Stimulated activated CD8-positive, alpha-beta memory T cell treated with anti-CD3 and anti-CD28 coated beads, Interleukin-15, amount 100 ng/mL, for 1 hour (primary cell): ENCODE data around the gene TTYH3.

ENCODE experiments used
- DNase-seq: peaks from one replicate; pipeline ENCODE4 v3.0.0-alpha.2; 2020; ENCODE audit warnings: low read depth

TTYH3 gene

DNA sequence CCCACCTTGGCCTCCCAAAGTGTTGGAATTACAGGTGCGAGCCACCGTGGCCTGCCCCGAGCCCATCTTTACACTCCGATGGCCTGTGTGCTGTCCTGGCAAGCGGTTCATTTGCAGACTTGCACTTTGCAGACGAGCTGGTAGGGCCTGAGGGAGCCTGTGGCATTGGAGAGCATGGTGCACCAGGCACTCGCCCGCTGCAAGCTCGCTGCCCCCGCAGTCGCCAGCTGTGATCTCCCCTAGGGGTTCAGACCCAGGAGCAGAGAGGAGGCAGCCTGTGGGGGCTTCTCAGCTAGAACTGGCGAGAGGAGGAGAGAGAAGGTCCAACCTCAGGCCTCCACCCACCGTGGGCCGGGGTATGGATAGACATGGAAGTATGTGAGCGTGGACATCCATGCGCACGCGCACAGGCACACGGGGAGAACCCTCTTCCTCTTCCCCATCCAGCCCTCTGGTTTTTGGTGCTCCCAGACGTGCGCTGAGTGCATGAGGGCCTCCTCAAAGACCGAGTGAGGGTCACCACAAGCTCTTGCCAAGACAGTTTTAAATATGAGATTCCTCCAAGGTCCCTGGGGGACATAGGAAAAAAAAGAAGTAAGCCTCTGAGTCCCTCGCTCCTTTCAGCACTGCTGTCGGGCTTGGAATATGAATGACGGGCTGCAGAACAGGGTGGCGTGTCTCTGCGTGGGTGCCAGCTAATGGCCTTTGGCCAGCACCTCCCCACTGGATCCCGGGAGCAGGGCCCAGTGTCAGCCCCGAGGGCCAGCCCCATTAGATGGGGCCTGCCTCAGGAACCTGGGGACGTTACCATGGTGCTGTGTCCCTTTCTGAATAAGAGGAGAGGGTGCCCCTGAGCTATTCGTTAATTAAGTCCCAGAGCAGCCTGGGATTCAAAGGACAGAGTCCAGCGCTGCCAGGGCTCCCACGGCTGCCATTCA, 15.1 kb upstream of the TTYH3 start:
- DNase-seq, result no peak

DNA sequence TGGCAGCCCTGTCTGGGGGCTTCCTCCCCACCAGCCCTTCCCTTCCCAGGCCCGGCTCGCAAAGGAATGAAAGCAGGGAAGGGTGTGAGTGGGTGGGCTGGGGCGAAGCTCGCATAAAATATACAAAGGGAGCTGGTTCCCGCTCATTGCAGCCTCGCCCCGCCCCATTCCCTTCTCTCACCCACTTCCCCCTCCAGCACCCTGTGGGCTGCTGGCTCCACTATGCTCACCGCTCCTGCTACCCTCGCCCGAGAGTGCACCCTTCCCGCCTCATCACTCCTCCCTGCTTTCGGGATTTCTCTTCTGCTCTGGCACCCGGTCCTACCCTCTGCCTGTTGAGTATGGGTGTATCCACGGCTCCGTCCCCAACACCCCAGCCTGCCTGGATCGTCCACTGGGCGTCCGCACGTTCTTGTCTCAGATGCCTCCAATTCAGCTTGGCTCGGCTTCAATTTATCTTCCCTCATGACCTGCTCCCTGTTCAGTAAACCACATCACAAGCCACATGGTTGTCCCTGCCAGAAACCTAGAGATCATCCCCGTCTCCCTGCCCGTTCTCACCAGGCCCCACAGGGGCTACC, 14.4 kb upstream of the TTYH3 start:
- no peak for DNase-seq

DNA sequence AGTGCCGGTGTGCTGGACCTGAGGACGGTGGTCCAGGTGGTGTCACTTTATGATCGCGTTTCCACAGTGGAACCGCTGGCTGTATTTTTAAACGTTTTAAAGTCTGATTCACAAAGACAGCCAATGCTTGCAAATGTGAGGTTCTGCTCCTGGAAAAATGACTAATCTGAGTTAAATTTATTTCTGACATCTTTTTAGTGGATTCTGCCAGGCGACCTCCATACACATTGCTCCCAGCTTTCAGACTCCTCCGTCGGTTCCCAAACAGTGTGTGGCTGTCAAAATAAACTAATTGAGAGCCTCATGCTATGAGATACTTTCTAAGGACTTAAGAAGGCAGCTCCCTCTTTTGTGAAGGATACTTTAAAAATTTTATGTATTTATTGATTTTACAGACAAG, 12.7 kb upstream of the TTYH3 start:
- DNase-seq, result no peak

DNA sequence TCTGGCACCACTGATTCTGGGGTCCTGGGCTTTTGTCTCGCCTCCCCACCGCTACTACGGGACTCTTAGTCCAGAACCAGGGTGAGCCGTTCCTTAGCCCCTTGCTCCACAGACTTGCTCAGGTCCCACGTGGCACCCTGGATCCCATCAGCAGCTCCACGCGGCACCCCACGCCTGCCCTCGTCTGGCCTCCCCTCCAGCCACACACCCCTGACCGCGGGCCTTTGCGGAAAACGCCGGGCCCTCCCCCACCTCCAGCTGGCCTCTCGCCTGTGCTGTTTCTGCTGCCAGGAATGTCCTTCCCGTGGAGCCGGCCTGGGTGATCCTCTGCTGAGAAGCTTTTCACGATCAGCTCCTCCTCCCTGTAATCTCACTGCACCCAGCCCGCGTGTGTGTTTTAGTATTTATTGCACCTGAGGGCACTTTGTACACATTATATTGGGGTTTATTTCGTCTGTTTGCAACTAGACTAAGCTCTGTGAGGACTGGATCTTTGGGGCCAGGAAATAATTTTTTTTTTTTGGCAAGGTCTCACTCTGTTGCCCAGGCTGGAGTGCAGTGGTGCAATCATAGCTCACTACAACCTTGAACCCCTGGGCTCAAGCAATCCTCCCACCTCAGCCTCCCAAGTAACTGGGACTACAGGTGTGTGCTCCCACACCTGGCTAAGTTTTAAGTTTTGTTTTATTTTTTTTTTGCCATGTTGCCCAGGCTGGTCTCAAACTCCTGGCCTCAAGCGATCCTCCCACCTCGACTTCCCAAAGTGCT, 10.5 kb upstream of the TTYH3 start:
- DNase-seq, result no peak

DNA sequence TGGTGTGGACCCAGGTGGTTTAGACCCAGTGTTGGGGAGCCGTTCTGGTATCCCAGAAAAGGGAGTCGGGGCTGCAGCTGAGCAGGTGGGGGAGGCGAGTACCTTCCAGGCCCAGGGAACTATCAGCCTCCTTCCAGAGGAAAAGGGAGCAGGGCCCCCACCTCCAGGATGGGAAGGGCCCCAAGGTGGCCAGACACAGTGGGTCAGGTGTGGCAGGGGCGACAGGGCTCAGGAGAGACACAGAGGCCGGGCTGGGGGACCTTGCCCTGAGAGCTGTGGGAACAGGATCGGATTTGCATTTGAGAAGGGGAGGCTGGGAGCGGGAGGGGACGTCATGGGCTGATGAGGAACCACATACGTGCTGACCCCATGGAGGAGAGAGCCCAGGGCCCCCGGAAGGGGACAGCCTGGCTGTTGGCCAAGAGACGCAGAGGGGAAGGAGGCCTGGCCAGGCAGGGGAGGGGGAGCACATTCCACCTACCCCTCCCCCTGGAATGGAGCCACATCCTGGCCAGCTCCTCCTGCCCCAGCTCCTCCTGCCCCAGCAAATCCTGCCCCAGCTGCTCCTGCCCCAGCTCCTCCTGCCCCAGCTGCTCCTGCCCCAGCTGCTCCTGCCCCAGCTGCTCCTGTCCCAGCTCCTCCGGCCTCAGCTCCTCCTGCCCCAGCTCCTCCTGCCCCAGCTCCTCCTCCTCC, 9.7 kb upstream of the TTYH3 start:
- DNase-seq, result no peak

DNA sequence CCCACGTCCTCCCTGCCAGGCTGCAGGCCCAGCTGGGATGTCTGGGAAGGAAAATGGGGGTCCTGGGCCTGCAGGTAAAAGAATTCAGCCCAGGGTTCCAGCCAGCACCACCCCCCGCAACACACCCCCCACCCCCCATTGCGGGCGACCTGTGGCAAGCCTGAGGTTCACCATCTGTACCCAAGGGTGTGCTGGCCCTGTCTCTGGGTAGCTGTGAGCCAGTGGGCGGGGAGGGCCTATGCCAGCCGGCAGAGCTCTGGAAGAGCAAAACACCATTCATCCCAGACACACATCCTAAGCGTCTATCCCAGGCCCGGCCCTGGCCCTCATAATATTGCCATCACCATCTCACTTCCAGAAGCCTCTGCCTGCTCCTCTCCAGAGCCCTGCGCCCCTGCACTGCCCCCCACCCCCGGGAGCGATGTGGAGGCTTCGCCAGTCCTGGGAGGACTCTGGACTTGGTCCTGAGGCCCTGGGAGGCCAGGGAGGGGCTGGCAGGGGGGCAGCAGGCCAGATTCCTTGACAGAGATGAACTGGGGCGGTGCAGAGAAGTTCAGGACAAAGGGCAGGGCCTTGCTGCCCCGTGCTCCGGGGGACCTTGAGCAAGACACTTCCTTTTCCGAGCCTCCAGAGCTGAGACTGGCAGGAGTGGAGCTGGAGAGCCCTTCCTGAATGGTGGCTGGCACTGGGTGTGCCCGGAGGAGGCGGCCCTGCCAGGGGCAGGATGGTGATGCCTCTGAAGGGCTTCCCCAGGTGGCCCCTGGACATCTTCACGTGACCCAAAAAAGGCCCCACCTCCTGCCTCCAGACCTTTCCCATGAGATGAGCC, 8.7 kb upstream of the TTYH3 start:
- DNase-seq, result no peak

DNA sequence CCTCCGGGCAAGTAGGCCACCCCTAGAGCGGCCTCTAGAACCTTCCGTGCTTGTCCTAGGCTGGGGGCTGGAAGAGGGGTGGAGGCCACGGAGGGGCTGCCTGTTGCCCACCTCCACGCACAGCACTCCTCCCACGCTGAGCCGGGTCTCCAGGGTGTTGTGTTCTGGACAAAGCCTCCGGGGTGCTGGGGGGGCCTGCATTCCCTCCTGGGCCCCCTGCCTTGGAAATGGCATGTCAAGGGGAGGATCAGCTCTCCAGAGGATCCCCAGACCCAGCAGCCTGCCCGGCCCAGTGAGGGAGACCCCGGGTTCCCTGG, 8.1 kb upstream of the TTYH3 start:
- no peak for DNase-seq

DNA sequence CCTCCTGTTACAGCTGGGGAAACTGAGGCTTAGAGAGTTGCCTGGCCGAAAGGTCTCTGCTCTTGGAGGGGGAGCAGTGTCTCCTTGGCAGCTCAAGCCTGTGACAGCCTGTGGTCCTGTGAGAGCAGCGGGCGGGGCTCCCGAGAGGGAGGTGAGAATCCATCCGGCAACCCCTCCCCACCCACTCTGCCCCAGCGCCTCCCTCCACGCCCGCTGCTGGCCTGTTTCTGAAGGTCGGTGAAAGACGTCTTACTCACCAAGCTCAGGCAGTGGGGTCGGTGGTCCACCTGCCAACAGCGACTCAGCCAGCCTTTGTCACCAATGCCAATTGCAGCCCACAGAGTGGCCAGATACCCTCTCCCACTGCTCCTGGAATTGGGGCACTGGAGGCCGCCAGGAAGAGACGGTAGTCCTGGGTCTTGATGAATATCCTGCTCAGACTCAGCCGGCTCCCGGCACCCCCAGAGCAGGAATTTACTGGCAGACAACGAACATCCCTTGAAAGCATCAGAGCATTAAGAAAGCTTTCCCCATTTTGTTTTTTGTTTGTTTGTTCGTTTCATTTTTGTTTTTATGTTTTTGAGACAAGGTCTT, 7.4 kb upstream of the TTYH3 start:
- no peak for DNase-seq

DNA sequence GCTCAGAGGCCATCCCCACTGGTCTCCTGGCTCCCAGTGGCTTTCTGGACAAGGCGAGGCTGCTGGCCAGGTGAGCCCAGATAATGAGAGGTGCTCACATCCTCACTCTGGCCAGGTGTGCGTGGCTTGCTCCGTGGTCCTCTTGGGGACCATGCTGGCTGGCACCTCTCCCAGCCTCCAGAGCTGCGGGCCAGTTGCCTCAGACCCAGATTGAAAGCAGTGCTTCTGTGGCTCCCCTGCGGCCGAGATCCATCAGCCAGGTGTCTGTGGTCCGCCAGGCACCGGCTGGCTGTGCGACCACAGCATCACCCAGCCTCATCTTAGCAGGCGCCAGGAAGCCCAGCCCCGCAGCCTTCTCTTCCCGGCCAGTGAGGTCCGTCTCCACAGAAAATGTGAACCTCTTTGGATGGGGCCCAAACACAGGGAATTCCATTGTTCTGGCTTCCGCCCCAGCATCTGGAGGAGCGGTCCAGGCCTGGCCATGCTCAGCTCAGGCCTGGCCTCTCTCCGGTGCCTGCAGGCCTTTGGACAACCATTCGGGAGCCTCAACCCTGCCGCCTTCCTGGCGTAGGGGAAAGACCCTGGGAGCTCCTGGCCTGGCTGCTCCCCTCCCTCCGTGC, 5.2 kb upstream of the TTYH3 start:
- DNase-seq, result no peak

DNA sequence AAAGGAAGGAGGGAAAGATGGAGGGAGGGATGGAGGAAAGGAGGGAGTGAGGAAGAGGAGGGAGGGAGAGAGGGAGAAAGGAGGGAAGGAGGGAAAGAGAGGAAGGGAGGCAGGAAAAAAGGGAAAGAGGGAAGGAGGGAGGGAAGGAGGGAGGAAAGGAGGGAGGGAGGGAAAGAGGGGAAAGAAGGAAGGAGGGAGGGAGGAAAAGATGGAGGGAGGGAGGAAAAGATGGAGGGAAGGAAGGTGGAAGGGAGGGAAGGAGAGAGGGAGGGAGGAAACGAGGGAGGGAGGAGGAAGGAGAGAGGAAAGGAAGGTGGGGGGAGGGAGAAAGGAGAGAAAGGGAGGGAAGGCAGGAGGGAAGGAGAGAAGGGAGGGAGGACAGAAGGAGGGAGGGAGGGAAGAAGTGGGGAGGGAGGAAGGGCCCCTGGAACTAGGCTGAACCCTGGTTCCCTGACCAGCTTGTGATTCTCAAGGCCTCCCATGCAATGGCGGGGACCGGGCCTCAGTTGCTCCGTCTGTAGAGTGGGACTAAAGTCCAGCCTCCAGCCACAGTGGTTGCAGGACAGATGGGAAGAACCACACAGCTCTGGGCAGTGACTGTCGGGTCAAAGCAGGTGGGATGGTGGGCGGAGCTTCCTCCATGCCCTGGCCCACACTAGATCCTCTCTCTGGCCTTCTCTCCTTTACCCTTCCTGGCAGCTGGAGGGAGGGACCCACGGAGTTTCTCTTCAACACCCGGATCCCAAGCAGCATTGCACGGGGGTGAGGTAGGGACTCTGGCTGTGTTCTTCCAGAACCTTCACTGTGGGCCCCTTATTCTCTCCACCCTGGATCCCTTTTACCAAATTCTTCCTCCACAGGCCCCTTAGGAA, 4.3 kb upstream of the TTYH3 start:
- DNase-seq, result no peak

DNA sequence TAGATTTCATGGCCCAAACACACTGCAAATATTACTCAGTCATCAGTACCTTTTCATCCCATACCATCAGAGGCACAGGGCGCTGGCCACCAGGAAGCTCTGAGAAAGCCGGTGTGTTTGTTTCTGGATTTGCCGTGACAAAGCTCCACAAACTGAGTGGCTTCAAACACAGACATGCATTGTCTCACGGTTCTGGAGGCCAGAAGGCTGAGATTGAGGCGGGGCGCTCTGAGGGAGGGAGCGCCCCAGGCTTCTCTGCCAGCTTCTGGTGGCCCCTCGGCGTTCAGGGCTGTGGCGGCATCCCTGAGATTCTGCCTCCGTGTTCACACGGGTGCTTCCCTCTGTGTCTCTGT, 3.7 kb upstream of the TTYH3 start:
- DNase-seq, result no peak

DNA sequence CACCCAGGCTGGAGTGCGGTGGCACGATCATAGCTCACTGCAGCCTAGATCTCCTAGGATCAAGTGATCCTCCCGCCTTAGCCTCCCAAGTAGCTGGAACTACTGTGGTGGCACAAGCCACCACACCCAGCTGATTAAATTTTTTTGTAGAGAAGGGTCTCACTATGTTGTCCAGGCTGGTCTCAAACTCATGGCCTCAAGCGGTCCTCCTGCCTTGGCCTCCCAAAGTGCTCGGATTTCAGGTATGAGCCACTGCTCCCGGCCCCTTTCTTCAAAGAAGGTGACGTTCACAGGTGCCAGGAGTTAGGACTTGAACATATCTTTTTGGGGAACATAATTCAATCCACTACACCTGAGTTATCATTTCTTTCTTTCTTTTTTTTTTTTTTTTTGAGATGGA, 2.9 kb upstream of the TTYH3 start:
- DNase-seq, result no peak

DNA sequence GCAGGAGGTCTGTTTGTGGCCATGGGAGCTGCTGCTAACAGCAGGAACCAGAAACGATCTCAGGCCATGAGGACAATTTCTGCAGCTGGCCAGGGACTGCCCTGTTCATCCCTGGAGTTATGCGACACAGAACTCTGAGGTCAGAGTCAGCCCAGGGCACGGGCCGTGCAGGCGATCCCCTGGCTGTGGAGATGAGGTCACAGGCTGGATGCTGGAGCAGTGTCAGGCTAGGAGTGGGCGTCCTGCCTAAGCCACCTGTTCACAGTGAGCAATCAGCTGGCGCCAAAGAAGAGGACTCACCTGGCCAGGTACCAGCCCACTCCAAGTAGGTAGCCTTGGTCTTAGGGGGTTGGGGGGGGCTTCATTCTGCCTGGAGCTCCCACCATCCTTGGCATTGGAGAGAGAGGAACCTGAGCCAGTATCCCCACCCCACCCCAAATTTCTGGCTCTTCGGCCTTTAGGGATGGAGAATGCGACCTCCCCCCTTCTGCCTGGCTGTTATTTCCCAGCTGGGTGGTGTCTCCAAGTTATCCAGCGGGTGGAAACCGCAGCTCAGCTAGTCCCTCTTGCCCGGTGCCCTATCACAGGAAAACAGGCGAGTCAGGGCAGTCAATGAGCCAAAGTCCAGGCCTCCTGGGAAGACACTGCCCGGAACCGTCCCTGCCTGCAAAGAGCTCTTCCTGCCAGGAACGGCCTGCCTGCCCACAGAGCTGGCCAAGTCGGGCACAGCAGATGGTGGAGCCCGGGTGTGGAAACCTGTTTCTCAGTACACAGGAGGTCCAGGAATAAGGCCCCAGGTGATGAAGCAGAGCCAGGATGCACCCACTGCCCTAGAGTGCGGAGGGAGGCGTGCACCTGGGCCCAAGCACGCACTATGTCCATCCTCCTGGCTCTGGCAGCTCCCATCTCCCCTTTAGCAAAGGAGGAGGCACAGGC, 1.8 kb upstream of the TTYH3 start:
- no peak for DNase-seq

DNA sequence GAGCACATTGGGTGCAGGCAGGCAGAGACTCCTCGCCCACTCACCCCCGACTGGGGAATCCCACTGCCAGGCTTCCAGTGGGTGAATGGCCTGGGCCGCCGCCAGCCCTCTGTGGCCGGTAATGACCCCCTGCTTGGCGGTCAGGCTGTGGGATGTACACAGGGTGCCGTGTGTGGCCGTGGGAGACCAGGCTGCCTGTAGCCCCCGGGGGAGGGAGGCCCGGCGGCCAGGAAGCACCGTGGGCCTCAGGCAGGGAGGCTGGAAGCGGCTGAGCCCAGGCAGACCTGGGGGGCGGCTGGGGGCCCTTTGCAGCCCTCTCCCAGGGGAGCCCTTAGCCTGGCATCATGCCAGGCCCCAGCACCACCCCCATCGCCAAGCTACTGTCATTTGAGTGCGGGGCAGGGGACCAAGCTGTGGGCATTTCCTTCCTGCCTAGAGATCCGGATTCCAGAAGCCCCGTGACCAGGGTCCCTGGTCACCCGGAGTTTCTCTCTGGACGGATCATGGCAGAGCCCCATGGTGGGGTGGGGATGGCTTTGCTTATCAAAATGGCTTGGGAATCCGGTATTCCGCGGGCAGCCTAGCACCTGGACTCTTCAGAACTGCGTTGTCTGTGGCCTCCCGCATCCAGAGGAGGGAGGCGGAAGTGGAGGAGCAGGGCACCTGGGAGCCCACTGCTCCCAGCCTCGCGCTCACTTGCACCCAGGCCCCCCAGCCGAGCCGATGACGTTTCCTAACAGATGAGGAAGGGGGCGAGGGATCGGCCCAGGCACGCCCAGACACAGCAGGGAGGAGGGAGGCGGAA, 1.1 kb downstream of the TTYH3 start:
- no peak for DNase-seq

DNA sequence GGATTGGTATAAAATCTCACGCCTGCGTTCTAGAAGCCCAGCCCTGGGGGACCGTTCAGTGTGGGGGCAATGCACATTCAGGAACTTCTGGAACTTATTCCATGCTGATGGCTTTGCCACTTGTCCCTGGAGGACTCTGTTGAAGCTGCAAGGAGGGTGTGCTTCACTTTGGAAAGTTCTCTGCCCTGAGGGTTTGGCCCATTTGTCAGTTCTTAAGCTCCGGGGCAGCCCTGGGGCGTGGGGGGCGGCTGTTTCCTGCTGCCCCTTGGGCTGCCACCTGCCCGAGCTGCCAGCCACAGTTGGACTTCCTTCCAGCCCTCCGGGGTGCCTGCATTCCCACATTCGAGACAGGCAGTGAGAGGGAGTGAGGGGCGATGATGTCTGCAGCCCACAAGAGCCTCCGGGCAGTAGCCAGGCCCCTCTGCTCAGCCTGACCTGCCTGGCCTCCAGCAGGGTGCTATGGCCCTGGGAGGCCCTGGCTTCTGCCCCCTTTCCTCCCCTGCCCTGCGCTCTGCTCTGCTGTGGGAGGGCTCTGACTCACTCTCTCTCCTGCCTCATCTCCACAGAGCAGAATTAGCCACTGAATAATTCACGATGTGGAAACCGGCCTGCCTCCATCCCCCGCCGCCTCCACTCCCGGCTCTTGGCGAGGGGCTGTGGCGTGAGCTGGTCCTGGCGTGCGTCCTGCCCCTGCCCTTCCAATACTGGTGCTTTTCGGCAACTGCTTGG, 1.9 kb downstream of the TTYH3 start:
- no peak for DNase-seq

DNA sequence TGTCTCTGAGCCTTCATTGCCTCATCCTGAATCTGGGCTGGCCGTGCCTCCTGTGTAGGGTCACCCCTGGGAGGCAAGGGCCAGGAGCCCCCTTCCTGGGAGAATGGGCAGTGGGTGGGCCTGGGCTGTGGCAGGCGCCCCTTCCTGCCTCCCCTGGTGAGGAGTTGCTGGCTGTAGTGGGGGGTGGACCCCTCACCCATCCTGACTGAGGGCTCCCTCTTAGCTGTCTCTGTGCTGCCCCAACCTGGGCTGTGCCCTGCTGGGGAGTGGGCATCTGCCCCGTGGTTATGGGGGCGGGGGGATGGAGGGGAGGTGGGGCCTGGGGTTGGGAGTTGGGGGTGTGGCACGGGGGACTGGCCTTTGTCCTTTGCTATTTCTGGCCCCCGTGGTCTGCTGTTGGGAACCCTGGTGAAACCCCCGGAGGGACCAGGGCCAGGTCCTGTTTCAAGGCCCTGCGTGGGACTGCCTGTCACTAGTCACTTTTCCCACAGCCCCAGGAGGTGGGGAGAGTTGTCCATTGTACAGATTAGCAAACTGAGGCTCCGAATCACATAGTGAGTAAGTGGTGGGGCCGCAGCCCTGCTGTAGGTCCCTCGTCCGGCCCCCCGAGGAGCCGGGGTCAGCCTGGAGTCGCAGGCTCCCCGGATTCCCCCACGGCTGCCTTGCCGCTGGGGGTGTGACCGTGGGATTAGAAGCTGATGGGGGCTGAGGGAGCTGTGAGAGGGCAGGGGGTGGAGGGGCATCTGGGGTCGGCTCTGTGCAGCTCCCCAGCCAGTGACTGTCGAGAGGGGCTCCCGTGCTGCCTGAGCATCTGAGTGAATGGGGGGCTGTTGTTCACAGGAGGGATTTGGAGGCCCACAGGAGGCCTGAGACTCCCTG, 2.7 kb downstream of the TTYH3 start:
- no peak for DNase-seq
